HepG2 (cell line): Measurements from ENCODE around the gene XPO1. TPM values are rescaled to one million over a fixed set of nuclear protein-coding genes. Genes with fewer than 3 reads are reported as not detected.
"Not testable (repeated sequence)": the region's sequence is repeated elsewhere in the genome, so short reads cannot be mapped to it uniquely, and the experiment has no call there.

Experiments used
- ATAC-seq: fragments of 200-7000 bp; cut with Tn5 transposase; 3 replicates; pipeline ENCODE4 v1.9.1; 2020; ENCODE audit warnings: mild to moderate bottlenecking, moderate library complexity
- BruUV-seq: library from RNA; stranded (reverse); fragments of 400-500 nt; replicated peaks from 2 replicates; lab custom pipeline; 2021; lab: Mats Ljungman, UMichigan
- CTCF ChIA-PET: fragments of 300-600 bp; formaldehyde crosslinking; extraction: SDS; loops from one replicate; lab custom pipeline; 2021; ENCODE audit warnings: low total read pairs, inconsistent platforms, low intra/inter-chr PET ratio; lab: Yijun Ruan, JAX
- POLR2A ChIA-PET: fragments of 350-600 bp; sonication (Branson Sonifier 250); formaldehyde crosslinking; loops from one replicate; lab custom pipeline; 2020; ENCODE audit warnings: antibody characterized with exemption, inconsistent platforms; lab: Yijun Ruan, JAX
- DNase-seq: peaks from one replicate; pipeline ENCODE4 v3.0.0-alpha.2; 2015; ENCODE audit warnings: low spot score
- FAIRE-seq: peaks from 3 replicates; lab custom pipeline; 2011; peaks lifted over from hg19 to GRCh38; lab: Jason Lieb, UNC
- H2AFZ ChIP-seq: one replicate; pipeline ENCODE4 v1.6.1; 2011; ENCODE audit warnings: low read length, inconsistent platforms
- H3K27ac ChIP-seq: fragments of 300-600 bp; 3 replicates; pipeline ENCODE4 v1.8.0; 2011; ENCODE audit warnings: mixed run types, mild to moderate bottlenecking, mixed read lengths, low read length, inconsistent platforms; ENCODE audit not compliant: insufficient read depth; ENCODE audit errors: extremely low read length
- H3K27me3 ChIP-seq, 2 experiments: fragments of 200-600 bp in 1 of 2; 2 replicates in 1 of 2; 3 replicates in 1 of 2; pipeline versions ENCODE4 v1.6.0 to v1.8.0; 2011; ENCODE audit warnings: low read length in 2 of 2, mild to moderate bottlenecking in 2 of 2, moderate library complexity in 2 of 2, inconsistent platforms in 1 of 2; ENCODE audit not compliant: insufficient read depth in 2 of 2, control insufficient read depth in 1 of 2
- H3K36me3 ChIP-seq, 2 experiments: fragments of 200-600 bp in 1 of 2; replicated peaks in 1 of 2; 2 replicates in 1 of 2; 3 replicates in 1 of 2; pipeline versions ENCODE4 v1.5.1 to v1.8.0; 2011; ENCODE audit warnings: low read length in 2 of 2, inconsistent platforms in 1 of 2; ENCODE audit not compliant: insufficient read depth in 2 of 2, control insufficient read depth in 1 of 2
- H3K4me1 ChIP-seq: 2 replicates; pipeline ENCODE4 v1.5.1; 2012; ENCODE audit warnings: low read length, inconsistent platforms; ENCODE audit not compliant: insufficient read depth
- H3K4me2 ChIP-seq: 2 replicates; pipeline ENCODE4 v1.6.0; 2011; ENCODE audit warnings: low read depth, low read length, inconsistent platforms
- H3K4me3 ChIP-seq, 3 experiments: fragments of 200-600 bp in 1 of 3; sonication (generic), shearing (Covaris generic) in 1 of 3; replicated peaks in 1 of 3; 2 replicates each; pipeline ENCODE4 v1.5.1; 2011 to 2016; ENCODE audit warnings: low read length in 3 of 3, inconsistent platforms in 2 of 3, low read depth in 2 of 3, mild to moderate bottlenecking in 2 of 3, control low read depth in 1 of 3, mixed read lengths in 1 of 3; ENCODE audit not compliant: insufficient read depth in 1 of 3
- H3K79me2 ChIP-seq: one replicate; pipeline ENCODE4 v1.6.1; 2011; ENCODE audit warnings: low read length, inconsistent platforms; ENCODE audit not compliant: insufficient read depth
- H3K9ac ChIP-seq: 2 replicates; pipeline ENCODE4 v1.6.0; 2011; ENCODE audit warnings: mild to moderate bottlenecking, low read depth, low read length, inconsistent platforms; ENCODE audit not compliant: insufficient read depth
- H3K9me3 ChIP-seq: 2 replicates; pipeline ENCODE4 v1.5.1; 2012; ENCODE audit warnings: mild to moderate bottlenecking, low read length
- H4K20me1 ChIP-seq: 2 replicates; pipeline ENCODE4 v1.6.0; 2011; ENCODE audit warnings: inconsistent platforms, mild to moderate bottlenecking, low read length, moderate library complexity; ENCODE audit not compliant: insufficient read depth
- AHR ChIP-seq: IDR thresholded peaks from 2 replicates; pipeline ENCODE4 v1.6.1; 2018; ENCODE audit warnings: missing genetic modification reagents, missing compliant biosample characterization
- BRF2 ChIP-seq: sonication (generic); formaldehyde crosslinking; IDR thresholded peaks from 2 replicates; pipeline ENCODE4 v1.8.1; 2022; ENCODE audit warnings: mild to moderate bottlenecking, missing genetic modification reagents
- FOXO1 ChIP-seq: sonication (generic); formaldehyde crosslinking; IDR thresholded peaks from 2 replicates; pipeline ENCODE4 v1.4.0; 2020; ENCODE audit warnings: missing genetic modification reagents
- RFX3 ChIP-seq: IDR thresholded peaks from 2 replicates; pipeline ENCODE4 v1.6.1; 2016; ENCODE audit warnings: missing biosample characterization, missing genetic modification reagents
- TAF15 ChIP-seq: fragments of 200-400 bp; formaldehyde crosslinking; IDR thresholded peaks from one replicate; pipeline ENCODE4 v1.6.1; 2018; ENCODE audit warnings: mild to moderate bottlenecking, low read depth, low read length; ENCODE audit not compliant: poor library complexity, severe bottlenecking
- TEF ChIP-seq: sonication (generic); formaldehyde crosslinking; IDR thresholded peaks from 2 replicates; pipeline ENCODE4 v1.5.0; 2020; ENCODE audit warnings: missing genetic modification reagents
- ZNF251 ChIP-seq: sonication (generic); formaldehyde crosslinking; IDR thresholded peaks from 2 replicates; pipeline ENCODE4 v1.9.0; 2021; ENCODE audit warnings: mild to moderate bottlenecking, missing genetic modification reagents
- ZNF296 ChIP-seq: sonication (generic); formaldehyde crosslinking; conservative IDR thresholded peaks from 2 replicates; pipeline ENCODE4 v1.5.0; 2020; ENCODE audit warnings: mild to moderate bottlenecking, missing genetic modification reagents
- ZNF776 ChIP-seq: sonication (generic); formaldehyde crosslinking; IDR thresholded peaks from 2 replicates; pipeline ENCODE4 v1.4.0; 2020; ENCODE audit warnings: mild to moderate bottlenecking, missing genetic modification reagents
- ZSCAN21 ChIP-seq: sonication (generic); formaldehyde crosslinking; IDR thresholded peaks from 2 replicates; pipeline ENCODE4 v1.8.0; 2022; ENCODE audit warnings: mild to moderate bottlenecking, missing genetic modification reagents, moderate library complexity, borderline replicate concordance
- WGBS: methylation state at CpG from one replicate; pipeline ENCODE4 v1.1.6; 2017; ENCODE audit warnings: low lambda C conversion rate; 5-methylcytosine and 5-hydroxymethylcytosine counted together
- in situ Hi-C: cut with HindIII; loops from 2 replicates; pipeline ENCODE4 v1.10.0; 2017; ENCODE audit warnings: low pct_unique_long_range_greater_than_20kb; ENCODE audit not compliant: extremely low pct_ligation_motif_present
- intact Hi-C: fragments of 100-400 bp; cut with micrococcal nuclease; formaldehyde crosslinking; loops from one replicate; pipeline ENCODE4 v1.10.0; 2022; ENCODE audit not compliant: unreplicated experiment
- polyA plus RNA-seq, 8 experiments: library from polyadenylated mRNA; depleted of rRNA in 3 of 8; stranded (reverse) in 7 of 8; unstranded in 1 of 8; fragments of >200 nt; fragmentation: Illumina TruSeq in 4 of 8; extraction: Trizol in 4 of 8; gene quantifications; 2 replicates each; pipeline versions ENCODE4 v1.2.1 to v1.2.3, GENCODE V29; 2011 to 2016; ENCODE audit warnings: low read depth in 4 of 8, missing spikeins in 1 of 8, mixed read lengths in 1 of 8; ENCODE audit not compliant: insufficient read depth in 1 of 8
- total RNA-seq, 5 experiments: library from RNA; depleted of rRNA; stranded (reverse); fragments of >200 nt; fragmentation: Illumina TruSeq; extraction: Trizol; gene quantifications; 2 replicates each; pipeline ENCODE4 v1.2.3, GENCODE V29; 2016; ENCODE audit warnings: low read depth in 1 of 5

XPO1 gene
- total and polyA plus RNA-seq, 2 of the 13 experiments (the other 11 are each of a cell fraction or from before 2014, with no cell fraction given), result 67.4 to 212 TPM

- FAIRE-seq, H3K9ac ChIP-seq, CTCF ChIA-PET, H3K4me3 ChIP-seq, in situ Hi-C loops, DNase-seq, H3K27me3 ChIP-seq, intact Hi-C loops, ATAC-seq, BruUV-seq, H3K27ac ChIP-seq, POLR2A ChIA-PET, H3K36me3 ChIP-seq, H3K4me2 ChIP-seq, H2AFZ ChIP-seq, H3K9me3 ChIP-seq: not testable (repeated sequence)
- Histone ChIP-seq H3K4me1 (peaks cover 71% of the 10 kb centered on the region), H4K20me1 (peaks cover 54% of the 10 kb centered on the region), H3K79me2 (peaks cover 97% of the 10 kb centered on the region)
- over 99% methylated on average over 8 of the region's 8 CpGs for WGBS
Measured at GRCh38 chr2:61454972-61455371, 83.2 kb downstream of the XPO1 start.

- POLR2A ChIA-PET, result no interaction called here
- Histone ChIP-seq H3K9ac (no peak overlapping the region), H4K20me1 (peaks cover 55% of the 10 kb centered on the region), H2AFZ (no peak overlapping the region), H3K79me2 (peaks cover 96% of the 10 kb centered on the region), H3K36me3 (peaks cover 2 to 7% of the 10 kb centered on the region in 2 experiments; a peak in 2 of 5 replicates), H3K4me1 (peaks cover 65% of the 10 kb centered on the region), H3K4me3 (no peak overlapping the region), H3K27me3 (no peaks in the 10 kb centered on the region), H3K9me3 (no peaks in the 10 kb centered on the region), H3K27ac (no peak overlapping the region), H3K4me2 (no peak overlapping the region)
- no peak for FAIRE-seq
- no peak for ATAC-seq
- in situ Hi-C loops, result no loop called here
- intact Hi-C loops, result no loop called here
- CTCF ChIA-PET, result no interaction called here
- no peak for DNase-seq
- TF ChIP-seq TEF (CRISPR knock-in tag), result no peak
- TF ChIP-seq ZNF251 (CRISPR knock-in tag), result no peak
- no peak for TF ChIP-seq BRF2 (CRISPR knock-in tag)
- no peak for TF ChIP-seq AHR (CRISPR knock-in tag)
- TF ChIP-seq ZNF776 (CRISPR knock-in tag), result no peak
- TF ChIP-seq TAF15, result no peak
- no peak for TF ChIP-seq ZNF296 (CRISPR knock-in tag)
- no peak for TF ChIP-seq ZSCAN21
- TF ChIP-seq FOXO1 (CRISPR knock-in tag), result no peak
- no peak for TF ChIP-seq RFX3
- WGBS, result 97% methylated on average over 5 of the region's 5 CpGs
- no TSS peak for BruUV-seq
Measured at GRCh38 chr2:61454383-61454782, 83.8 kb downstream of the XPO1 start.
